WTC11 (cell line): ENCODE measurements around the gene METRN. TPM values are rescaled to one million over a fixed set of nuclear protein-coding genes. Genes with fewer than 3 reads are reported as not detected.

Source experiments
- ATAC-seq: fragments of 200-7000 bp; cut with Tn5 transposase; 2 replicates; pipeline ENCODE4 v1.10.0; 2021; ENCODE audit warnings: mild to moderate bottlenecking, moderate library complexity
- CTCF ChIA-PET: fragments of 300-600 bp; sonication (Branson Sonifier 250); formaldehyde crosslinking; loops from one replicate; lab custom pipeline; 2021; ENCODE audit warnings: antibody characterized with exemption; lab: Charles Lee
- POLR2A ChIA-PET: fragments of 350-600 bp; sonication (Branson Sonifier 250); formaldehyde crosslinking; loops from one replicate; lab custom pipeline; 2021; ENCODE audit warnings: antibody characterized with exemption; lab: Charles Lee
- DNase-seq: peaks from one replicate; pipeline ENCODE4 v3.0.0; 2021; ENCODE audit warnings: low spot score
- H3K27ac Mint-ChIP-seq: 2 replicates; pipeline ENCODE4 v1.8.0; 2021; ENCODE audit warnings: mixed read lengths
- H3K27me3 Mint-ChIP-seq: 2 replicates; pipeline ENCODE4 v1.8.0; 2021; ENCODE audit warnings: low read depth, mild to moderate bottlenecking, moderate library complexity, mixed read lengths
- H3K36me3 Mint-ChIP-seq: 2 replicates; pipeline ENCODE4 v1.8.0; 2021; ENCODE audit warnings: mixed read lengths
- H3K4me1 Mint-ChIP-seq: 2 replicates; pipeline ENCODE4 v1.8.0; 2022; ENCODE audit warnings: mixed read lengths
- H3K4me3 Mint-ChIP-seq: 2 replicates; pipeline ENCODE4 v1.8.0; 2021; ENCODE audit warnings: mild to moderate bottlenecking, moderate library complexity, mixed read lengths
- H3K9me3 Mint-ChIP-seq: 2 replicates; pipeline ENCODE4 v1.8.0; 2021; ENCODE audit warnings: mixed read lengths
- FOXK1 ChIP-seq: sonication (generic); formaldehyde crosslinking; IDR thresholded peaks from 2 replicates; pipeline ENCODE4 v1.8.0; 2022; ENCODE audit warnings: mild to moderate bottlenecking, moderate library complexity, missing genetic modification reagents
- GRHL2 ChIP-seq: fragments of 250-450 bp; sonication (Bioruptor Pico); IDR thresholded peaks from 2 replicates; pipeline ENCODE4 v1.8.0; 2022; ENCODE audit warnings: mild to moderate bottlenecking, moderate library complexity; ENCODE audit not compliant: insufficient replicate concordance, severe bottlenecking
- MYBL2 ChIP-seq: sonication (generic); formaldehyde crosslinking; IDR thresholded peaks from 2 replicates; pipeline ENCODE4 v1.8.1; 2023; ENCODE audit warnings: mild to moderate bottlenecking, moderate library complexity, missing genetic modification reagents
- SOX15 ChIP-seq: fragments of 250-450 bp; sonication (Bioruptor Pico); IDR thresholded peaks from 2 replicates; pipeline ENCODE4 v1.9.0; 2021; ENCODE audit warnings: mild to moderate bottlenecking
- STAT6 ChIP-seq: sonication (generic); formaldehyde crosslinking; conservative IDR thresholded peaks from 2 replicates; pipeline ENCODE4 v1.8.1; 2023; ENCODE audit warnings: mild to moderate bottlenecking, low read depth, missing genetic modification reagents, moderate library complexity
- TEAD1 ChIP-seq: sonication (generic); formaldehyde crosslinking; IDR thresholded peaks from 2 replicates; pipeline ENCODE4 v1.8.0; 2022; ENCODE audit warnings: mild to moderate bottlenecking, missing genetic modification reagents
- ZNF121 ChIP-seq: sonication (generic); formaldehyde crosslinking; IDR thresholded peaks from 2 replicates; pipeline ENCODE4 v1.8.0; 2023; ENCODE audit warnings: missing genetic modification reagents
- ZNF232 ChIP-seq: sonication (generic); formaldehyde crosslinking; IDR thresholded peaks from 2 replicates; pipeline ENCODE4 v1.8.0; 2022; ENCODE audit warnings: mild to moderate bottlenecking, missing genetic modification reagents
- ZNF317 ChIP-seq: sonication (generic); formaldehyde crosslinking; IDR thresholded peaks from 2 replicates; pipeline ENCODE4 v1.8.1; 2023; ENCODE audit warnings: low read depth, mild to moderate bottlenecking, moderate library complexity, missing genetic modification reagents, borderline replicate concordance
- ZNF423 ChIP-seq: fragments of 250-450 bp; sonication (Bioruptor Pico); IDR thresholded peaks from 2 replicates; pipeline ENCODE4 v2.1.2; 2022; ENCODE audit warnings: mild to moderate bottlenecking, moderate library complexity
- total RNA-seq: library from RNA; stranded (reverse); gene quantifications from 3 replicates; pipeline ENCODE4 v1.2.3, GENCODE V29; 2021
- TF ChIP-seq, protein P1 (sequence below): sonication (generic); formaldehyde crosslinking; IDR thresholded peaks from 2 replicates; pipeline ENCODE4 v1.8.0; 2022; ENCODE audit warnings: mild to moderate bottlenecking, missing genetic modification reagents
- TF ChIP-seq, protein P2 (sequence below): fragments of 250-450 bp; sonication (Bioruptor Pico); IDR thresholded peaks from 2 replicates; pipeline ENCODE4 v1.9.0; 2021; ENCODE audit warnings: mild to moderate bottlenecking, borderline replicate concordance
- TF ChIP-seq, protein P3 (sequence below): fragments of 250-450 bp; sonication (Bioruptor Pico); IDR thresholded peaks from 2 replicates; pipeline ENCODE4 v2.1.2; 2022; ENCODE audit warnings: mild to moderate bottlenecking, moderate library complexity

METRN gene
- total RNA-seq, 1 experiment from 2014 or later = 30.9 TPM

- DNase-seq (no peak), ATAC-seq (no peak)
Observed at GRCh38 chr16:722835-723633, 8.1 kb downstream of the METRN start.

More at GRCh38 chr16:722835-723633, 8.1 kb downstream of the METRN start:
- TF ChIP-seq, protein P1, sequence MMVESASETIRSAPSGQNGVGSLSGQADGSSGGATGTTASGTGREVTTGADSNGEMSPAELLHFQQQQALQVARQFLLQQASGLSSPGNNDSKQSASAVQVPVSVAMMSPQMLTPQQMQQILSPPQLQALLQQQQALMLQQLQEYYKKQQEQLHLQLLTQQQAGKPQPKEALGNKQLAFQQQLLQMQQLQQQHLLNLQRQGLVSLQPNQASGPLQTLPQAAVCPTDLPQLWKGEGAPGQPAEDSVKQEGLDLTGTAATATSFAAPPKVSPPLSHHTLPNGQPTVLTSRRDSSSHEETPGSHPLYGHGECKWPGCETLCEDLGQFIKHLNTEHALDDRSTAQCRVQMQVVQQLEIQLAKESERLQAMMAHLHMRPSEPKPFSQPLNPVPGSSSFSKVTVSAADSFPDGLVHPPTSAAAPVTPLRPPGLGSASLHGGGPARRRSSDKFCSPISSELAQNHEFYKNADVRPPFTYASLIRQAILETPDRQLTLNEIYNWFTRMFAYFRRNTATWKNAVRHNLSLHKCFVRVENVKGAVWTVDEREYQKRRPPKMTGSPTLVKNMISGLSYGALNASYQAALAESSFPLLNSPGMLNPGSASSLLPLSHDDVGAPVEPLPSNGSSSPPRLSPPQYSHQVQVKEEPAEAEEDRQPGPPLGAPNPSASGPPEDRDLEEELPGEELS (CRISPR knock-in tag) = no peak
- TF ChIP-seq TEAD1 (CRISPR knock-in tag) (no peak), STAT6 (no peak), ZNF423 (no peak), MYBL2 (no peak), FOXK1 (no peak), SOX15 (no peak), ZNF121 (CRISPR knock-in tag) (no peak), GRHL2 (CRISPR knock-in tag) (no peak), ZNF317 (CRISPR knock-in tag) (no peak), ZNF232 (CRISPR knock-in tag) (no peak)
- TF ChIP-seq, protein P2, sequence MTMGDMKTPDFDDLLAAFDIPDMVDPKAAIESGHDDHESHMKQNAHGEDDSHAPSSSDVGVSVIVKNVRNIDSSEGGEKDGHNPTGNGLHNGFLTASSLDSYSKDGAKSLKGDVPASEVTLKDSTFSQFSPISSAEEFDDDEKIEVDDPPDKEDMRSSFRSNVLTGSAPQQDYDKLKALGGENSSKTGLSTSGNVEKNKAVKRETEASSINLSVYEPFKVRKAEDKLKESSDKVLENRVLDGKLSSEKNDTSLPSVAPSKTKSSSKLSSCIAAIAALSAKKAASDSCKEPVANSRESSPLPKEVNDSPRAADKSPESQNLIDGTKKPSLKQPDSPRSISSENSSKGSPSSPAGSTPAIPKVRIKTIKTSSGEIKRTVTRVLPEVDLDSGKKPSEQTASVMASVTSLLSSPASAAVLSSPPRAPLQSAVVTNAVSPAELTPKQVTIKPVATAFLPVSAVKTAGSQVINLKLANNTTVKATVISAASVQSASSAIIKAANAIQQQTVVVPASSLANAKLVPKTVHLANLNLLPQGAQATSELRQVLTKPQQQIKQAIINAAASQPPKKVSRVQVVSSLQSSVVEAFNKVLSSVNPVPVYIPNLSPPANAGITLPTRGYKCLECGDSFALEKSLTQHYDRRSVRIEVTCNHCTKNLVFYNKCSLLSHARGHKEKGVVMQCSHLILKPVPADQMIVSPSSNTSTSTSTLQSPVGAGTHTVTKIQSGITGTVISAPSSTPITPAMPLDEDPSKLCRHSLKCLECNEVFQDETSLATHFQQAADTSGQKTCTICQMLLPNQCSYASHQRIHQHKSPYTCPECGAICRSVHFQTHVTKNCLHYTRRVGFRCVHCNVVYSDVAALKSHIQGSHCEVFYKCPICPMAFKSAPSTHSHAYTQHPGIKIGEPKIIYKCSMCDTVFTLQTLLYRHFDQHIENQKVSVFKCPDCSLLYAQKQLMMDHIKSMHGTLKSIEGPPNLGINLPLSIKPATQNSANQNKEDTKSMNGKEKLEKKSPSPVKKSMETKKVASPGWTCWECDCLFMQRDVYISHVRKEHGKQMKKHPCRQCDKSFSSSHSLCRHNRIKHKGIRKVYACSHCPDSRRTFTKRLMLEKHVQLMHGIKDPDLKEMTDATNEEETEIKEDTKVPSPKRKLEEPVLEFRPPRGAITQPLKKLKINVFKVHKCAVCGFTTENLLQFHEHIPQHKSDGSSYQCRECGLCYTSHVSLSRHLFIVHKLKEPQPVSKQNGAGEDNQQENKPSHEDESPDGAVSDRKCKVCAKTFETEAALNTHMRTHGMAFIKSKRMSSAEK (CRISPR knock-in tag) = no peak
- TF ChIP-seq, protein P3, sequence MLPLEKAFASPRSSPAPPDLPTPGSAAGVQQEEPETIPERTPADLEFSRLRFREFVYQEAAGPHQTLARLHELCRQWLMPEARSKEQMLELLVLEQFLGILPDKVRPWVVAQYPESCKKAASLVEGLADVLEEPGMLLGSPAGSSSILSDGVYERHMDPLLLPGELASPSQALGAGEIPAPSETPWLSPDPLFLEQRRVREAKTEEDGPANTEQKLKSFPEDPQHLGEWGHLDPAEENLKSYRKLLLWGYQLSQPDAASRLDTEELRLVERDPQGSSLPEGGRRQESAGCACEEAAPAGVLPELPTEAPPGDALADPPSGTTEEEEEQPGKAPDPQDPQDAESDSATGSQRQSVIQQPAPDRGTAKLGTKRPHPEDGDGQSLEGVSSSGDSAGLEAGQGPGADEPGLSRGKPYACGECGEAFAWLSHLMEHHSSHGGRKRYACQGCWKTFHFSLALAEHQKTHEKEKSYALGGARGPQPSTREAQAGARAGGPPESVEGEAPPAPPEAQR (CRISPR knock-in tag) = no peak
- Mint-ChIP-seq H3K4me1 (peaks cover 9% of the 10 kb centered on the region), H3K36me3 (no peaks in the 10 kb centered on the region; the same call in 1 of the 2 replicates), H3K9me3 (no peaks in the 10 kb centered on the region), H3K27me3 (peaks cover 9% of the 10 kb centered on the region), H3K27ac (no peak overlapping the region), H3K4me3 (no peak overlapping the region)
- ChIA-PET CTCF (interaction anchor here (2.6 to 6.9 kb wide), 3 partner anchors 9 to 18 kb away, joined by 19 to 90 read pairs (median 28); partner anchors contain the start of genes CIAO3 and METRN), POLR2A (no interaction called here)
